ENCODE data around the gene NF2.

NF2 gene

GRCh38 chr22:29724843-29725242 is 121.4 kb downstream of the NF2 start:
- no peak for TF ChIP-seq ZNF565 (CRISPR knock-in tag; conservative IDR thresholded peaks at IDR 0.05; ENCODE audit: low read depth)
- TF ChIP-seq TCF4 (CRISPR knock-in tag; IDR thresholded peaks at IDR 0.05; ENCODE audit: borderline replicate concordance), result no peak
- TF ChIP-seq ZNF8 (CRISPR knock-in tag; IDR thresholded peaks at IDR 0.05), result no peak
- TF ChIP-seq BACH2 (CRISPR knock-in tag; IDR thresholded peaks at IDR 0.05; ENCODE audit: borderline replicate concordance), result no peak
- TF ChIP-seq TSHZ2 (CRISPR knock-in tag; IDR thresholded peaks at IDR 0.05), result no peak
- no peak for TF ChIP-seq CSDC2 (CRISPR knock-in tag; IDR thresholded peaks at IDR 0.05)
- TF ChIP-seq PPARA (CRISPR knock-in tag; IDR thresholded peaks at IDR 0.05; ENCODE audit: borderline replicate concordance), result no peak
- no peak for TF ChIP-seq OSR1 (CRISPR knock-in tag; IDR thresholded peaks at IDR 0.05)
- no peak for TF ChIP-seq ISL1 (CRISPR knock-in tag; IDR thresholded peaks at IDR 0.05)
- no peak for TF ChIP-seq ZFP30 (CRISPR knock-in tag; IDR thresholded peaks at IDR 0.05)
- no peak for TF ChIP-seq SNAI2 (CRISPR knock-in tag; IDR thresholded peaks at IDR 0.05)
- TF ChIP-seq CSRNP3 (CRISPR knock-in tag; IDR thresholded peaks at IDR 0.05), result no peak
- no peak for TF ChIP-seq GLIS3 (CRISPR knock-in tag; IDR thresholded peaks at IDR 0.05)
- TF ChIP-seq ZNF70 (CRISPR knock-in tag; IDR thresholded peaks at IDR 0.05), result no peak
- ATAC-seq, result no peak

GRCh38 chr22:29726106-29726505 is 122.7 kb downstream of the NF2 start:
- no peak for ATAC-seq
- TF ChIP-seq TOX (CRISPR knock-in tag; IDR thresholded peaks at IDR 0.05; ENCODE audit: borderline replicate concordance) (no peak), ZC3H10 (CRISPR knock-in tag; IDR thresholded peaks at IDR 0.05) (no peak), POU6F1 (CRISPR knock-in tag; IDR thresholded peaks at IDR 0.05; ENCODE audit: borderline replicate concordance, low read depth) (no peak), SNAI2 (CRISPR knock-in tag; IDR thresholded peaks at IDR 0.05) (no peak), ZNF70 (CRISPR knock-in tag; IDR thresholded peaks at IDR 0.05) (no peak), CREB5 (CRISPR knock-in tag; IDR thresholded peaks at IDR 0.05; ENCODE audit: low read depth) (no peak), ISL1 (CRISPR knock-in tag; IDR thresholded peaks at IDR 0.05) (no peak), ZFP3 (CRISPR knock-in tag; IDR thresholded peaks at IDR 0.05) (no peak), OSR1 (CRISPR knock-in tag; IDR thresholded peaks at IDR 0.05) (no peak)

GRCh38 chr22:29726512-29727130 is 123.2 kb downstream of the NF2 start:
- ATAC-seq, result no peak
- TF ChIP-seq BACH2 (CRISPR knock-in tag; IDR thresholded peaks at IDR 0.05; ENCODE audit: borderline replicate concordance) (no peak), PATZ1 (CRISPR knock-in tag; IDR thresholded peaks at IDR 0.05; ENCODE audit: borderline replicate concordance) (no peak), PPARA (CRISPR knock-in tag; IDR thresholded peaks at IDR 0.05; ENCODE audit: borderline replicate concordance) (no peak), TCF4 (CRISPR knock-in tag; IDR thresholded peaks at IDR 0.05; ENCODE audit: borderline replicate concordance) (no peak)

Measured in SK-N-SH treated with all-trans-retinoic acid at 6 μM for 48 hours (cell line).